ENCODE results near the gene LMAN1. TPM values are rescaled to one million over a fixed set of nuclear protein-coding genes. Genes with fewer than 3 reads are reported as not detected.
A peak's percentile ranks its signal among the peaks of the same experiment; 100 is the strongest.

Gene LMAN1
- total and polyA plus RNA-seq, 10 of the 15 experiments (the other 5 are each of a cell fraction or from before 2014, with no cell fraction given): 15.0 to 78.9 (median 67.5) TPM

DNA sequence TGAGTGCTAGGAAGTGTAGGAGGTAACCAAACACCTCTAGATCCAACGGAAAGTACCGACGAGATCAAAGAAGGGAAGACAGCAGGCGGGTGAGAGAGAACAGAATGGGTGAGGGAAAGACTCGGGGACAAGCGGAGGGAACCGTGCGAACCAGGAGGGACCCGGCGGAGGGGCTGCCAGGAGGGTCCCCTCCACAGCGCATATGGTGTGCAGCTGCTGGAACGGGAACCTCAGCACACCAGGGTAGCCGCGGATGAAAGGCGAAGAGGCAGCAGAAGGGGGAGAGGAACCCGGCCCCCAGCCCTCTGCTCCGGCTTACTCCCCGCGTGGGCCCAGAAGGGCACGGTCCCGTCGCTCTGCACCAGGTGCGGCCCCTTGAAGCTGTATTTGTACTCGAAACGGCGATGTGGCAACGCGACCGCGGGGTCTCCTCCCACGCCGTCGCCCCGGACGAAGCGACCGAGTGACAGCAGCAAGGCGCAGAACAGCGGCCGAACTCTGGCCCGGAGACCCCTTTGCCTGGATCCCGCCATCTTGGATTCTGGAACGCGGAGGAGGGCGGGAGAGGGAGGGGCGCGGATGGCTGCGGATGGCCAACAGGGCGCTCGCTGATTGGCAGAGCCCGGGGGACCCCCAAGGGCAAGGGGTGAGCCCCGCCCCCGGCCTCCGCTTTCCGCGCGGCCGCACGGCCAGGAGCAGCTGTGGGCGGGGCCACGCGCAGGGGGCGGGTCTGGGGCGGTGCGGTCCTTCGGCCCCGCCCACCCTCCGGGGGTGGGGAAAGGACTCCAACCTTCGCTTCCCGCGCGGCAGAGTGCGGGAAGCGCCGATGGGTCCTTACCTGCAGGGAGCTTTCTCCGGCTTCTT, at the start of gene LMAN1 (continued):
- TF ChIP-seq BMI1 (IDR thresholded peaks at IDR 0.05; ENCODE audit: borderline replicate concordance) (no peak), TAF1 (IDR thresholded peaks at IDR 0.05; ENCODE audit: borderline replicate concordance, low read depth, low read length) (peak; percentile 92), ETV6 (conservative IDR thresholded peaks at IDR 0.05 in 1 of 2, IDR thresholded peaks at IDR 0.05 in 1 of 2; ENCODE audit: borderline replicate concordance in 1 of 2, low read depth in 1 of 2) (no peak), MYC (IDR thresholded peaks at IDR 0.05; ENCODE audit: insufficient read depth, insufficient read length, insufficient replicate concordance, low read length, severe bottlenecking) (no peak), ATF7 (IDR thresholded peaks at IDR 0.05; ENCODE audit: low read depth) (no peak), NR2C2 (IDR thresholded peaks at IDR 0.05; ENCODE audit: borderline replicate concordance, control insufficient read depth, insufficient read length, low read depth) (no peak), GABPA (IDR thresholded peaks at IDR 0.05; ENCODE audit: low read depth) (no peak), SMAD5 (IDR thresholded peaks at IDR 0.05; ENCODE audit: low read depth) (peak; percentile 38; the same call in 1 of the 2 replicates), EGR1 (IDR thresholded peaks at IDR 0.05; ENCODE audit: borderline replicate concordance in 1 of 2, low read depth in 2 of 2, low read length in 2 of 2) (peak in 1 of 2 experiments; percentile 60; a peak in 2 of 3 replicates), BRCA1 (IDR thresholded peaks at IDR 0.05; ENCODE audit: low read depth, low read length) (no peak), HDAC2 (IDR thresholded peaks at IDR 0.05) (no peak), MTA3 (IDR thresholded peaks at IDR 0.05; ENCODE audit: borderline replicate concordance, low read length) (no peak), ZNF622 (IDR thresholded peaks at IDR 0.05) (no peak), RCOR1 (conservative IDR thresholded peaks at IDR 0.05; ENCODE audit: low read depth, low read length) (no peak), SIX5 (IDR thresholded peaks at IDR 0.05; ENCODE audit: low read depth, low read length, severe bottlenecking) (no peak), IKZF2 (IDR thresholded peaks at IDR 0.05) (peak in 1 of 2 experiments; percentile 32; a peak in 3 of 4 replicates), KLF5 (IDR thresholded peaks at IDR 0.05; ENCODE audit: partially characterized antibody) (no peak)
- TF ChIP-seq, protein P1, sequence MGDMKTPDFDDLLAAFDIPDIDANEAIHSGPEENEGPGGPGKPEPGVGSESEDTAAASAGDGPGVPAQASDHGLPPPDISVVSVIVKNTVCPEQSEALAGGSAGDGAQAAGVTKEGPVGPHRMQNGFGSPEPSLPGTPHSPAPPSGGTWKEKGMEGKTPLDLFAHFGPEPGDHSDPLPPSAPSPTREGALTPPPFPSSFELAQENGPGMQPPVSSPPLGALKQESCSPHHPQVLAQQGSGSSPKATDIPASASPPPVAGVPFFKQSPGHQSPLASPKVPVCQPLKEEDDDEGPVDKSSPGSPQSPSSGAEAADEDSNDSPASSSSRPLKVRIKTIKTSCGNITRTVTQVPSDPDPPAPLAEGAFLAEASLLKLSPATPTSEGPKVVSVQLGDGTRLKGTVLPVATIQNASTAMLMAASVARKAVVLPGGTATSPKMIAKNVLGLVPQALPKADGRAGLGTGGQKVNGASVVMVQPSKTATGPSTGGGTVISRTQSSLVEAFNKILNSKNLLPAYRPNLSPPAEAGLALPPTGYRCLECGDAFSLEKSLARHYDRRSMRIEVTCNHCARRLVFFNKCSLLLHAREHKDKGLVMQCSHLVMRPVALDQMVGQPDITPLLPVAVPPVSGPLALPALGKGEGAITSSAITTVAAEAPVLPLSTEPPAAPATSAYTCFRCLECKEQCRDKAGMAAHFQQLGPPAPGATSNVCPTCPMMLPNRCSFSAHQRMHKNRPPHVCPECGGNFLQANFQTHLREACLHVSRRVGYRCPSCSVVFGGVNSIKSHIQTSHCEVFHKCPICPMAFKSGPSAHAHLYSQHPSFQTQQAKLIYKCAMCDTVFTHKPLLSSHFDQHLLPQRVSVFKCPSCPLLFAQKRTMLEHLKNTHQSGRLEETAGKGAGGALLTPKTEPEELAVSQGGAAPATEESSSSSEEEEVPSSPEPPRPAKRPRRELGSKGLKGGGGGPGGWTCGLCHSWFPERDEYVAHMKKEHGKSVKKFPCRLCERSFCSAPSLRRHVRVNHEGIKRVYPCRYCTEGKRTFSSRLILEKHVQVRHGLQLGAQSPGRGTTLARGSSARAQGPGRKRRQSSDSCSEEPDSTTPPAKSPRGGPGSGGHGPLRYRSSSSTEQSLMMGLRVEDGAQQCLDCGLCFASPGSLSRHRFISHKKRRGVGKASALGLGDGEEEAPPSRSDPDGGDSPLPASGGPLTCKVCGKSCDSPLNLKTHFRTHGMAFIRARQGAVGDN (IDR thresholded peaks at IDR 0.05): no peak
- TF ChIP-seq, protein P2, sequence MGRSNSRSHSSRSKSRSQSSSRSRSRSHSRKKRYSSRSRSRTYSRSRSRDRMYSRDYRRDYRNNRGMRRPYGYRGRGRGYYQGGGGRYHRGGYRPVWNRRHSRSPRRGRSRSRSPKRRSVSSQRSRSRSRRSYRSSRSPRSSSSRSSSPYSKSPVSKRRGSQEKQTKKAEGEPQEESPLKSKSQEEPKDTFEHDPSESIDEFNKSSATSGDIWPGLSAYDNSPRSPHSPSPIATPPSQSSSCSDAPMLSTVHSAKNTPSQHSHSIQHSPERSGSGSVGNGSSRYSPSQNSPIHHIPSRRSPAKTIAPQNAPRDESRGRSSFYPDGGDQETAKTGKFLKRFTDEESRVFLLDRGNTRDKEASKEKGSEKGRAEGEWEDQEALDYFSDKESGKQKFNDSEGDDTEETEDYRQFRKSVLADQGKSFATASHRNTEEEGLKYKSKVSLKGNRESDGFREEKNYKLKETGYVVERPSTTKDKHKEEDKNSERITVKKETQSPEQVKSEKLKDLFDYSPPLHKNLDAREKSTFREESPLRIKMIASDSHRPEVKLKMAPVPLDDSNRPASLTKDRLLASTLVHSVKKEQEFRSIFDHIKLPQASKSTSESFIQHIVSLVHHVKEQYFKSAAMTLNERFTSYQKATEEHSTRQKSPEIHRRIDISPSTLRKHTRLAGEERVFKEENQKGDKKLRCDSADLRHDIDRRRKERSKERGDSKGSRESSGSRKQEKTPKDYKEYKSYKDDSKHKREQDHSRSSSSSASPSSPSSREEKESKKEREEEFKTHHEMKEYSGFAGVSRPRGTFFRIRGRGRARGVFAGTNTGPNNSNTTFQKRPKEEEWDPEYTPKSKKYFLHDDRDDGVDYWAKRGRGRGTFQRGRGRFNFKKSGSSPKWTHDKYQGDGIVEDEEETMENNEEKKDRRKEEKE (IDR thresholded peaks at IDR 0.05): no peak
- TF ChIP-seq, protein P3, sequence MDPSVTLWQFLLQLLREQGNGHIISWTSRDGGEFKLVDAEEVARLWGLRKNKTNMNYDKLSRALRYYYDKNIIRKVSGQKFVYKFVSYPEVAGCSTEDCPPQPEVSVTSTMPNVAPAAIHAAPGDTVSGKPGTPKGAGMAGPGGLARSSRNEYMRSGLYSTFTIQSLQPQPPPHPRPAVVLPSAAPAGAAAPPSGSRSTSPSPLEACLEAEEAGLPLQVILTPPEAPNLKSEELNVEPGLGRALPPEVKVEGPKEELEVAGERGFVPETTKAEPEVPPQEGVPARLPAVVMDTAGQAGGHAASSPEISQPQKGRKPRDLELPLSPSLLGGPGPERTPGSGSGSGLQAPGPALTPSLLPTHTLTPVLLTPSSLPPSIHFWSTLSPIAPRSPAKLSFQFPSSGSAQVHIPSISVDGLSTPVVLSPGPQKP (IDR thresholded peaks at IDR 0.05; ENCODE audit: low read depth, low read length): peak; percentile 33; the same call in 1 of the 2 replicates

Data from GM12878 (cell line).